HL-60 (cell line): ENCODE measurements around the gene TTC16.

Experiments used
- DNase-seq, 2 experiments: peaks; one replicate each; pipeline ENCODE4 v3.0.0-alpha.2; 2010 to 2020; ENCODE audit warnings: low read depth in 1 of 2, low spot score in 1 of 2
- H3K27ac ChIP-seq: fragments of 250-450 bp; sonication (Bioruptor Pico); replicated peaks from 2 replicates; pipeline ENCODE4 v1.5.1; 2020; ENCODE audit warnings: mild to moderate bottlenecking, moderate library complexity
- H3K27me3 ChIP-seq: fragments of 250-450 bp; sonication (Bioruptor Pico); 2 replicates; pipeline ENCODE4 v1.5.1; 2021; ENCODE audit warnings: mild to moderate bottlenecking, moderate library complexity; ENCODE audit not compliant: insufficient read depth, poor library complexity, severe bottlenecking
- H3K4me3 ChIP-seq: replicated peaks from 2 replicates; pipeline ENCODE4 v1.5.1; 2011; ENCODE audit warnings: mild to moderate bottlenecking, control low read depth, low read length; ENCODE audit not compliant: insufficient read depth
- GABPA ChIP-seq: IDR thresholded peaks from 2 replicates; pipeline ENCODE4 v1.6.1; 2012; ENCODE audit warnings: low read depth
- POLR2AphosphoS5 ChIP-seq: IDR thresholded peaks from 2 replicates; pipeline ENCODE4 v1.6.1; 2012; ENCODE audit warnings: low read depth
- SPI1 ChIP-seq: IDR thresholded peaks from 2 replicates; pipeline ENCODE4 v1.6.1; 2012; ENCODE audit warnings: low read depth, mild to moderate bottlenecking, borderline replicate concordance
- TF ChIP-seq, protein P1 (sequence below): IDR thresholded peaks from one replicate; pipeline ENCODE4 v1.5.1; 2011; ENCODE audit warnings: low read length, control low read depth, inconsistent platforms; ENCODE audit not compliant: insufficient read depth
- TF ChIP-seq, protein P2 (sequence below): IDR thresholded peaks from 2 replicates; pipeline ENCODE4 v1.6.1; 2012; ENCODE audit warnings: low read depth; ENCODE audit not compliant: insufficient replicate concordance

The TTC16 gene

DNA sequence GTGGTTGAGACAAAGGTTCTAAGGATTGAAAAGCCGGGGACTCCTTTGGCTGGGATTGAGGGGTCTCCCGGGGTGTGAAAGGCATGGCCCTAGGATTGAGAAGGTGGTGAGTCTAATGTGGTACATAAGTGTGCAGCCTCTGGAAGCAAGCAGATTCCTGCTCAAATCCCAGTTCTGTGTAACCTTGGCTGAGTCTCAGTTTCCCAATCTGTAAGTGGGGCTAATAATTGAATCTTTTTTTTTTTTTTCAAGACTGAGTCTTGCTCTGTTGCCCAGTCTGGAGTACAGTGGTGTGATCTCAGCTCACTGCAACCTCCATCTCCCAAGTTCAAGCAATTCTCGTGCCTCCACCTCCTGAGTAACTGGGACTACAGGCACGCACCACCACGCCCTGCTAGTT lies 56.7 kb downstream of the TTC16 start:
- TF ChIP-seq, protein P1, sequence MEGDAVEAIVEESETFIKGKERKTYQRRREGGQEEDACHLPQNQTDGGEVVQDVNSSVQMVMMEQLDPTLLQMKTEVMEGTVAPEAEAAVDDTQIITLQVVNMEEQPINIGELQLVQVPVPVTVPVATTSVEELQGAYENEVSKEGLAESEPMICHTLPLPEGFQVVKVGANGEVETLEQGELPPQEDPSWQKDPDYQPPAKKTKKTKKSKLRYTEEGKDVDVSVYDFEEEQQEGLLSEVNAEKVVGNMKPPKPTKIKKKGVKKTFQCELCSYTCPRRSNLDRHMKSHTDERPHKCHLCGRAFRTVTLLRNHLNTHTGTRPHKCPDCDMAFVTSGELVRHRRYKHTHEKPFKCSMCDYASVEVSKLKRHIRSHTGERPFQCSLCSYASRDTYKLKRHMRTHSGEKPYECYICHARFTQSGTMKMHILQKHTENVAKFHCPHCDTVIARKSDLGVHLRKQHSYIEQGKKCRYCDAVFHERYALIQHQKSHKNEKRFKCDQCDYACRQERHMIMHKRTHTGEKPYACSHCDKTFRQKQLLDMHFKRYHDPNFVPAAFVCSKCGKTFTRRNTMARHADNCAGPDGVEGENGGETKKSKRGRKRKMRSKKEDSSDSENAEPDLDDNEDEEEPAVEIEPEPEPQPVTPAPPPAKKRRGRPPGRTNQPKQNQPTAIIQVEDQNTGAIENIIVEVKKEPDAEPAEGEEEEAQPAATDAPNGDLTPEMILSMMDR: no peak
- TF ChIP-seq POLR2AphosphoS5 (no peak), SPI1 (no peak), GABPA (no peak)
- TF ChIP-seq, protein P2, sequence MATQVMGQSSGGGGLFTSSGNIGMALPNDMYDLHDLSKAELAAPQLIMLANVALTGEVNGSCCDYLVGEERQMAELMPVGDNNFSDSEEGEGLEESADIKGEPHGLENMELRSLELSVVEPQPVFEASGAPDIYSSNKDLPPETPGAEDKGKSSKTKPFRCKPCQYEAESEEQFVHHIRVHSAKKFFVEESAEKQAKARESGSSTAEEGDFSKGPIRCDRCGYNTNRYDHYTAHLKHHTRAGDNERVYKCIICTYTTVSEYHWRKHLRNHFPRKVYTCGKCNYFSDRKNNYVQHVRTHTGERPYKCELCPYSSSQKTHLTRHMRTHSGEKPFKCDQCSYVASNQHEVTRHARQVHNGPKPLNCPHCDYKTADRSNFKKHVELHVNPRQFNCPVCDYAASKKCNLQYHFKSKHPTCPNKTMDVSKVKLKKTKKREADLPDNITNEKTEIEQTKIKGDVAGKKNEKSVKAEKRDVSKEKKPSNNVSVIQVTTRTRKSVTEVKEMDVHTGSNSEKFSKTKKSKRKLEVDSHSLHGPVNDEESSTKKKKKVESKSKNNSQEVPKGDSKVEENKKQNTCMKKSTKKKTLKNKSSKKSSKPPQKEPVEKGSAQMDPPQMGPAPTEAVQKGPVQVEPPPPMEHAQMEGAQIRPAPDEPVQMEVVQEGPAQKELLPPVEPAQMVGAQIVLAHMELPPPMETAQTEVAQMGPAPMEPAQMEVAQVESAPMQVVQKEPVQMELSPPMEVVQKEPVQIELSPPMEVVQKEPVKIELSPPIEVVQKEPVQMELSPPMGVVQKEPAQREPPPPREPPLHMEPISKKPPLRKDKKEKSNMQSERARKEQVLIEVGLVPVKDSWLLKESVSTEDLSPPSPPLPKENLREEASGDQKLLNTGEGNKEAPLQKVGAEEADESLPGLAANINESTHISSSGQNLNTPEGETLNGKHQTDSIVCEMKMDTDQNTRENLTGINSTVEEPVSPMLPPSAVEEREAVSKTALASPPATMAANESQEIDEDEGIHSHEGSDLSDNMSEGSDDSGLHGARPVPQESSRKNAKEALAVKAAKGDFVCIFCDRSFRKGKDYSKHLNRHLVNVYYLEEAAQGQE: no peak
- Histone ChIP-seq H3K27ac (no peak overlapping the region), H3K4me3 (no peak overlapping the region), H3K27me3 (no peaks in the 10 kb centered on the region)
- no peak for DNase-seq

DNA sequence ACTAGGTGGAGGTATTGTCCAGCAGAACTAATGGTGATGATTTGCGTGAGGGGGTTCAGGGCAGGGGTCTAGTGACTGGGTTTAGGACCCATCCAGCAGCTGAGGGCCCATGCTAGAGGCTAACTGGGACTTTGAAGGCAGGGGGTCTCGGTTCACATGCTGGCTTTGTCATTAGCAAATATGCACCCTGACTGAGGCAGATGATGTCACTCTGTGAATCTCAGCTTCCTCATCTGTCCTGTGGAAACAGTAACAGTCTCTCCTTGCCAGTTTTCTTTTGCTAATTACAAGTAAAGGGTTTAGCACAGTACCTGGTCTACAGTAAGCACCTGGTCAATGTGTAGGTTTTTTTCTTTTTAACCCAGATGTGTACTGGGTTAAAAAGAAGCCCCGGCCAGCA lies 57.4 kb downstream of the TTC16 start:
- Histone ChIP-seq H3K4me3 (no peak overlapping the region), H3K27me3 (no peaks in the 10 kb centered on the region), H3K27ac (no peak overlapping the region)
- TF ChIP-seq POLR2AphosphoS5 (no peak), GABPA (no peak), SPI1 (no peak)
- TF ChIP-seq, protein P1: no peak
- TF ChIP-seq, protein P2: no peak
- DNase-seq: no peak

DNA sequence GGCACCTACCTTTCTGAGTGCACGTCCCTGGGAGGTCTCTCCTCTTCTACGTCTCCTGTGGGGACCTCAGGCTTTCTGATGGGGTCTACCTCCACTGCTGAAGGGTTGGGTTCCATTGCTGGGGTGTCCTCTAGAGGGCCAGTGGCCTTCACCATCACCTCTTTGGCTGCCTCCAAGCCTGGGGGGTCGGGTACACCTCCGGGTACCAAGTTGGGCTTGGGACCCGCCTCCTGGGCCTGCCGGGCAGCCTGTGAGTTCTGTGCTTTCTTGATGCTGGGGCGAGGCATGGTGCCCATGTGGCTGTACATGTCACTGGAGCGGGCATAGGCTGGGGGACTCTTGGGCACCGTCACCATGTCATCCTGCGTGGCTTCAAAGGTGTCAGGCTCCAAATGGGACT lies 58.1 kb downstream of the TTC16 start:
- no peak for DNase-seq
- no peak overlapping the region for H3K4me3 ChIP-seq
- no peak overlapping the region for H3K27ac ChIP-seq
- H3K27me3 ChIP-seq: no peaks in the 10 kb centered on the region
- TF ChIP-seq SPI1: no peak
- TF ChIP-seq, protein P2: no peak
- TF ChIP-seq GABPA: no peak
- TF ChIP-seq POLR2AphosphoS5: no peak
- TF ChIP-seq, protein P1: no peak
